Measurements from ENCODE around the gene UBE2J2.
A peak's percentile ranks its signal among the peaks of the same experiment; 100 is the strongest.

The UBE2J2 gene

DNA sequence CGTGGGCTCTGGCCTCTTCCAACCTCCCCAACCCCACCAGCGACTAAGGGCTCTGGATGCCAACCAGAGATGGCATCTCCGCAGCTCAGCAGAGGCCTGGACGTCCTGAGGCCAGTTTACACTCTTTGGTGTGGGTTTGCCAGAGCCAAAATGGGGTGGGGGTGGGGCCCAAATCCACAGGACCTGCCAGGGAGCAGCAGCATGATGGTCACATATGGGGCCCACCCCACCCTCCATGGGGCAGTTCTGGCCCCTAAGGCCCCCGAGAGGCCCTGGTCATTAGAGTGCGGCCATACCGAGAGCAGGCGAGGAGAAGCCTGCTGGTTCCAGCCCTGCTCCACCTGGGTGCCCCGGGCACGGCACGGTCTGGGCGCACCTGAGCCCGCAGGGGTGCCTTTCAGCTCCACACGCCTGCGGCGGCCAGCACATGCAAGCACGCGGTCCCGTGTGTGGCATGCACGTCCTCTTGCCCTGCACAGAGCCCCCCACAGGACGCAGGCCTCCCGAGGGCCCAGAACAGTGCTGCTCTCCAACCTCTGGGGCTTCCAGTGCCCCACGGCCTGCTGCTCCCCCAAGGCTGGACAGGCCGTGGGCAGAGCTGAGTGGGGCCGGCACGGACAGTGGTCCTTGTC is 31.9 kb downstream of the UBE2J2 start:
- no peak for DNase-seq (ENCODE audit: low read depth in 3 of 3, low spot score in 1 of 3)

GRCh38 chr1:1240822-1241587 is 32.6 kb downstream of the UBE2J2 start:
- DNase-seq (ENCODE audit: low read depth in 3 of 3, low spot score in 1 of 3) = no peak

GRCh38 chr1:1240348-1240732 is 33.3 kb downstream of the UBE2J2 start:
- DNase-seq (ENCODE audit: low read depth in 3 of 3, low spot score in 1 of 3) = no peak

GRCh38 chr1:1239614-1240347 is 33.9 kb downstream of the UBE2J2 start:
- no peak for DNase-seq (ENCODE audit: low read depth in 3 of 3, low spot score in 1 of 3)

DNA sequence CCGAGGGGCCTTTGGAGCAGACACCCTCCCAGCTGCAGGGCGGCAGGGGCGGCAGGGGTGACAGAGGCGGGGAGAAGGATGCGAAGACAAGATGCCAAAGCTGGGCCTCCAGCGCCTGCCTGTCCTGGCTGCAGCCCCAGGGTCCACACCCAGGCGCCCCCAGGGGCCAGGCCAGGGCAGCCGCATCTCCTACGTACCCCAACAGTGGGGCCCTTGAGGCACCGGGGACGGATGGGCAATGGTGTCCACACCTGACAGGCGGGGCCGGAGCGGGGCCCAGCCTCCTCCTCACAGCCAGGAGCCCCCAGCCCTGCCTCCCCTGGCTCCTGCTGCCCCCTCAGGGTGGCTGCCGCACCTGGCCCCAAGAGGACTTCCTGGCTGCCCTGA is 34.4 kb downstream of the UBE2J2 start:
- no peak for DNase-seq (ENCODE audit: low read depth in 3 of 3, low spot score in 1 of 3)

DNA sequence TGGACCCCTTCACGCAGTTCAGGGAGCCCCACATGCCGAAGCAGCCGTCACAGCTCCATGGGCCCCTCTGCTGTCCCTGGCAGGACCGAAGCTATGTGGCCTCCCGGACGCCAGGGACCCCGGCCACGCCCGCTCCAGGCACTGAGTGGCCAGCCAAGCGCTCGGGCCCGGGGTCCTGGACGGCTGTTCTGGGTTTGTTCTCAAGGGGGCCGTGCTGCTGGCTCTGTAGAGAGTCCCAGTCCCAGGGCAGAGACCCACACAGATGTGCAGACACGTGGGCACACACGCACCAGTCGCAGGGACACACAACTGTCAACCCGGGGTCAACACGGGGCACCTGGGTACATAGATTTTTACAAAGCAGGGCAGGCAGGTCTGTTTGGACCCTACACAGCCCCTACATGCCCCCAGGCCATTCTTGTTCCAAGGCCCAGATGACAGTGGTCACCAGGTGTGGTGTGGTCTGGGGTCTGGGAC is 34.9 kb downstream of the UBE2J2 start:
- no peak for DNase-seq (ENCODE audit: low read depth in 3 of 3, low spot score in 1 of 3)

GRCh38 chr1:1237874-1238701 is 35.6 kb downstream of the UBE2J2 start:
- no peak for DNase-seq (ENCODE audit: low read depth in 3 of 3, low spot score in 1 of 3)

DNA sequence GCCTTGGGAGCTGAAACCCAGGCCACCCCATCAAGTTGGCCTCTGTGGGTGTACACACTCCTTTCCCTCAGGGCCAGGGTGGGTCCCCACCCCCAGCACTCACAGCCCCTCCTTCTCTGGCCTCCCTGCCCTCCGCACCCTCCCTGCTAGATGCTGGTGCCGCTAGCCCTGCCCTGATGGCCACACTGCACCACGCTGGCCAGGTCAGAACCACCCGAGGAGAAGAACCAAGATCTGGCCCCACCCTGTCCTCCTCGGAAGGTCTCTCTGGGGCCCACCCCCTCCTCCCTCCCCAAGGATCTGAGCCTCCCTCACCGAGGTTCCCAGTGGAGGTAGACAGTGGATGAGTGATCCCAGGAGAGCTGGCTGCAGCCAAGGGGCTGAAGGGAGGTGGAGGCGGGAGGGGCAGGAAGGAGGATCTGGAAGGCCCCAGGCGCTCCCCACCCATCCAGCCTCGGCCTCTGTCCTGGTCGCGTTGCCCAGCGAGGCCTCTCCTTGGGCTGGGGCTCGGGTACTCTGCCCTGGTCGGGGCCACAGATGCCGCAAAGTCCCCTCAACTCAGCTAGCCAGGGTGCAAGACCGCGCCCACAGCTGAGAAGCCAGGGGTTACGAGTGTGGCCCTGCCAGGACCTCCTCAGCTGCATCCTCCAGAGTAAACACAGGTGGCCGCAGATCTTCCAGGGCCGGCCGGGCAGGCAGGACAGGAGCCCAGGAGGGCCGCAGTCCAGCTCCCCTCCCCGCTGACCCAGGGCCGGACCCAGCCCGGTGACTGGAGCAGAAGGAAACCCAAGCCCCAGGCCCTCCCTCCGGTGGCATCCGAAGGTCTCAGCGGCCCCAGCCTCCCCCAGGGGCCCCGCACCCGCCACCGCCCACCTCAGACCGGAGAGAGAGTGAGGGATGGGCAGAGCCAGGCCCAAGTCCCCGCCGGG is 36.4 kb downstream of the UBE2J2 start:
- DNase-seq (ENCODE audit: low read depth in 3 of 3, low spot score in 1 of 3) = no peak

DNA sequence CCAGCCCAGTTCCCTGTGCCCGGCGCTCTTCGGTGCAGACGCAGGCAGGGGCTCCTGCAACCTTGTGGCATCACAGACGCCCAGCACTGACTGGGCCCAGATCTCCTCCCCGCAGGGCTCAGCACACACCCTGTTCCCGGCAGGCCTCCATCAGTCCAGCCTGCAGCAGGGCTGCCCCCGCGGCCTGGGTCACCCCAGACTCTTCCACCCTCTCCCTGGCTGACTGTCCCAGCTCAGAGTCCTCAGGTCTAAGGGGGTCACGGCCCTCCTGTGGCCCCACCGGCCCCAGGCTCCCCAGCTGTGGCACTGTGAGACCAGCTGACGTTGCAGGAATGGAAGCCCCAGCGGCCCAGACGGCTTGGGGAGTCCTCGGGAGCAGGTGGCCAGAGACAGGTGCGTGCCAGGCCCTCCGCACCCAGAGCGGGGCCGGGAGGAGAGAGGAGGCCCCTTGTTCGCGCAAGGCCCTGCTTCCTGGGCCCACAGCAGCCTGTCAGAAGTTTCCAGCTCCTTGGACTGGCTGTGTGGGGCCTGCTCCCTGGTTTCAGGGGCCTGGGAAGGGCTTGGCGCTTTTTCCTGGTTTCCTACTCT is 37.4 kb downstream of the UBE2J2 start:
- DNase-seq (ENCODE audit: low read depth in 3 of 3, low spot score in 1 of 3) = no peak

DNA sequence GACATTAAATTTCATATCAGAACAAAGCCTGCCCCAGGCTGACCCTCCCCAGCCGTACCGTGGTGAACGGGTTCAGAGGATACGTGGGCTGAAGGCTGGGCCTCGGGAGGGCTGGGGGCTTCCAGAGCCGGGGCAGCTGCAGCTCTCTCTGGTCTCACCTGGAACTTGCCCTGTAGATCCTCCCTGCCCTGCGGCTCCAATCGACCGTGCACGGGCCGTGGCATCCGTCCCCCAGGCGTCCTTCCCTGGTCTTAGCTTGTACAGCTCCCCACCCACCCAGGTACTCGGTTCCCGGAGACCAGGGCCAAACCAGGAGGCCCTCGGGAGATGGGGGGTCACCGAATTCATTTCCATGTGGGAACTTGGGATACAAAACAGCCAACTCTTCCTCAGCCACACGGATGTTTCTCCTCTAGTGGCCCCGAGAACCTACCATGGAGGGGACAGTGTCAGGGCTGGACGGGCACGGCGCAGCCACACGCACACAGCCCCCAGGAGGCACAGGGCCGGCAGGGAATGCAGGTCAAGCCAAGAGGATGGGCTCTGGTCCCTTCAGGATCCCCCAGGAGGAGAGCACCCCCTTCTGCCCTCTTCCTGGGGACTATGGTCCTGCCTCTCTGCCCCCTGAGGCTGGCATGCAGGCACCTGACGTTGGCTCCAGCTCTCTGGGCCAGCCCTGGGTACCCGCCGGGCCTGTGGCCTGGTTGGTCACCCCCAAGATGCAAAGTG is 38.5 kb downstream of the UBE2J2 start:
- DNase-seq (ENCODE audit: low read depth in 3 of 3, low spot score in 1 of 3) = no peak

- no peak for DNase-seq (ENCODE audit: low read depth in 3 of 3, low spot score in 1 of 3)
These were observed 39.4 kb downstream of the UBE2J2 start for GRCh38 chr1:1234180-1234808.

- no peak for DNase-seq (ENCODE audit: low read depth in 3 of 3, low spot score in 1 of 3)
These were observed 40.1 kb downstream of the UBE2J2 start for GRCh38 chr1:1233567-1233892.

DNA sequence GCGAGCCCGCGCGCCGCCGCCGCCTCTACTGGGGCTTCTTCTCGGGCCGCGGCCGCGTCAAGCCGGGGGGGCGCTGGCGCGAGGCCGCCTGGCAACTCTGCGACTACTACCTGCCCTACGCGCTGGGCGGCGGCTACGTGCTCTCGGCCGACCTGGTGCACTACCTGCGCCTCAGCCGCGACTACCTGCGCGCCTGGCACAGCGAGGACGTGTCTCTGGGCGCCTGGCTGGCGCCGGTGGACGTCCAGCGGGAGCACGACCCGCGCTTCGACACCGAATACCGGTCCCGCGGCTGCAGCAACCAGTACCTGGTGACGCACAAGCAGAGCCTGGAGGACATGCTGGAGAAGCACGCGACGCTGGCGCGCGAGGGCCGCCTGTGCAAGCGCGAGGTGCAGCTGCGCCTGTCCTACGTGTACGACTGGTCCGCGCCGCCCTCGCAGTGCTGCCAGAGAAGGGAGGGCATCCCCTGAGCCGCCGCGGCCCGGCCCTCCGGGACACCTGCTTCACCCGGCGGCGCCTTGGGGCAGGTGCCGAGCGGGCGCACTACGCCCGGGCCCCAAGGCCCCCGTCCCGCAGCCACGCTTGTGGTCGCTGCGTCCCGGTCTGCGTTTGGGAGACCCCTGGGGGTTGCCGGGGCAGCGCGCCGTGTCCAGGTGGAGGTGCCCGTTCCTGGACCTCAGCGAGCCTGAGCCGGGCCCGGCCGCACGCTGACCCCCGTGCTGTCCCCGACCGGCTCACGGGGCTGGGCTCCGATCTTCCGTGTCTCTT is 40.7 kb downstream of the UBE2J2 start:
- no peak for DNase-seq (ENCODE audit: low read depth in 3 of 3, low spot score in 1 of 3)

- DNase-seq (ENCODE audit: low read depth in 3 of 3, low spot score in 1 of 3) = no peak
These were observed 41.4 kb downstream of the UBE2J2 start, which contains the start of gene B3GALT6 for GRCh38 chr1:1232208-1232795. TSS of gene B3GALT6 (plus strand) at chr1:1232237. CDS start at chr1:1232279, 42 bp downstream.

GRCh38 chr1:1231400-1232207 is 42.0 kb downstream of the UBE2J2 start, which contains the start of gene SDF4:
TSS of gene SDF4 (minus strand) at chr1:1232001. CDS start at chr1:1228772, 3,229 bp downstream.
- DNase-seq (ENCODE audit: low read depth in 3 of 3, low spot score in 1 of 3) = peak; percentile 91 to 94 (median 93)

DNA sequence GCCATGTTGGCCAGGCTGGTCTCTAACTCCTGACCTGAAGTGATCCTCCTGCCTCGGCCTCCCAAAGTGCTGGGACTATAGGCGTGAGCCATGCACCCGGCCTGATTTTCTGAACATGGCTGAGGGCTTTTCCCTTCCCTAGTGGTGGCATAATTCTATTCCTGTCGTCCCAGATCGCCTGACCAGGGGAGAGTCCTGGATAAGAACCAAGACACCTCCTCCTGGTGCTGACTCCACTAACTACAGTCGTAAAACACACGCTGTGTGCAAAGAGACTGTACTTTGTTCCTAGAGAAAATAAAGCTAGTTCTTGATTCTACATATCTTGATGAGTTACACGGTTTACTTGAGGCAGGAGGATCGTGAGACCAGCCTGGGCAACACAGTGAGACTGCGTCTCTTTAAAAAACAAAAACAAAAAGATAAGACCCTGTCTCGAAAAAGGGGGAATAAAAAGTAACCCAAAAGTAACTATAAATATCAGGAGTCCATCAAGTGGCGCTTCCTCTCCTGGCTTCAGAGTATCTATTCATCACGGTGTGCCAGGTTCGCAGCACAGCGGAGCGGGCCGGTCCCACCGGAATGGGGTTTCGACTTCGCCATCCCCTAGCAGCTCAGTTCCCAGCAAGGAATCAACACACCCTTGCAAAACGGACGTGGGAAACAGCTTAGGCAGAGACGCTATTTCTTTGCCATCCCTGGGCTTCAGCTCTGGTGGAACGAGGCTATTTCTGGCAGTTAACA is 42.8 kb downstream of the UBE2J2 start:
- no peak for DNase-seq (ENCODE audit: low read depth in 3 of 3, low spot score in 1 of 3)

Data from stimulated activated CD4-positive, alpha-beta T cell treated with anti-CD3 and anti-CD28 coated beads, TNF-alpha, amount 100 ng/mL, for 1 hour (primary cell).